Measurements from ENCODE around the gene MOB3A. TPM values are rescaled to one million over a fixed set of nuclear protein-coding genes. Genes with fewer than 3 reads are reported as not detected.
A peak's percentile ranks its signal among the peaks of the same experiment; 100 is the strongest.

MOB3A gene
- total and polyA plus RNA-seq, 9 of the 15 experiments (the other 6 are each of a cell fraction or from before 2014, with no cell fraction given), result 1.1 to 24.1 (median 6.0) TPM

DNA sequence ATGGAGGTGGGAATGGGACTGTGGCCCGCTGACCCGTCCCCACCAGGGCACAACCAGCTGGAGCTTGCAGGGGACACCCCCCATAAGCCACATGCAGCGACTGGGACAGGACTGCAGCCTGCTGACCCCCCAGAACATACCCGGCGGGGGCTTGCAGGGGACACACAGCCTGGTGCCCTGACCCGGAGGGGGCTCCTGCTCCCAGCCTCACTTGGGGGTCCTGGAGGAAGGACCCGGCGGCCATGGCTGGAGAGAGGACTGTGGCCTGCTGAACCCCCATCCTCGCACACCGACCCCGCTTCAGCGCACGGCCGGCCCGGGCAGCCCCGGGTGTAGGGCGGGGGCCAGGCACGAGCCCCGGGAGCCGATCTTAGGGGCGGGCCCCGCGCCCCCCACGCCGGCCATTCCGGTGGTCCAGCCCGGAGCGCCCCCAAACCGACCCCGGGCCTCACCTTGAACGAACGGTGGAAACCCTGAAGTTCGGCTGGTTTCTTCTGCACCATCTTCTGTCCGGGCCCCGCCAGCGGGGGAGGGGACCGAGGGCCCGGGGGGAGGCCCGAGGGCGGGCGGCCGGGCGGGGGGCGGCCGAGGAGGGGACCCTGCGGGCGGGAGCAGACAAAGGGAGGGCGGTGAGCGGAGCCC lies 45.7 kb downstream of the MOB3A start (continued):
- TF ChIP-seq THRA (IDR thresholded peaks at IDR 0.05) (no peak), CHD7 (IDR thresholded peaks at IDR 0.05; ENCODE audit: low read depth, low read length) (no peak), RCOR1 (IDR thresholded peaks at IDR 0.05; ENCODE audit: borderline replicate concordance in 1 of 2, low read depth in 2 of 2, low read length in 2 of 2) (no peak), HCFC1 (IDR thresholded peaks at IDR 0.05; ENCODE audit: low read depth, low read length) (no peak), RBFOX2 (IDR thresholded peaks at IDR 0.05; ENCODE audit: low read depth, low read length) (peak; percentile 93), ELF1 (tag; IDR thresholded peaks at IDR 0.05) (no peak), RBM25 (IDR thresholded peaks at IDR 0.05; ENCODE audit: low read depth, low read length, severe bottlenecking) (no peak), PTBP1 (IDR thresholded peaks at IDR 0.05; ENCODE audit: low read depth, low read length) (no peak)
- TF ChIP-seq, protein P1, sequence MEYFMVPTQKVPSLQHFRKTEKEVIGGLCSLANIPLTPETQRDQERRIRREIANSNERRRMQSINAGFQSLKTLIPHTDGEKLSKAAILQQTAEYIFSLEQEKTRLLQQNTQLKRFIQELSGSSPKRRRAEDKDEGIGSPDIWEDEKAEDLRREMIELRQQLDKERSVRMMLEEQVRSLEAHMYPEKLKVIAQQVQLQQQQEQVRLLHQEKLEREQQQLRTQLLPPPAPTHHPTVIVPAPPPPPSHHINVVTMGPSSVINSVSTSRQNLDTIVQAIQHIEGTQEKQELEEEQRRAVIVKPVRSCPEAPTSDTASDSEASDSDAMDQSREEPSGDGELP (CRISPR knock-in tag; IDR thresholded peaks at IDR 0.05; ENCODE audit: borderline replicate concordance), result peak; percentile 82
- TF ChIP-seq, protein P2, sequence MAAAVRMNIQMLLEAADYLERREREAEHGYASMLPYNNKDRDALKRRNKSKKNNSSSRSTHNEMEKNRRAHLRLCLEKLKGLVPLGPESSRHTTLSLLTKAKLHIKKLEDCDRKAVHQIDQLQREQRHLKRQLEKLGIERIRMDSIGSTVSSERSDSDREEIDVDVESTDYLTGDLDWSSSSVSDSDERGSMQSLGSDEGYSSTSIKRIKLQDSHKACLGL (CRISPR knock-in tag; IDR thresholded peaks at IDR 0.05; ENCODE audit: borderline replicate concordance, poor library complexity, severe bottlenecking), result no peak

Measured in K562 (cell line).